HCEC 1CT (cell line): ENCODE data around the gene MYO1D.

Experiments
- DNase-seq: peaks from one replicate; pipeline ENCODE4 v3.0.0-alpha.2; 2017

The MYO1D gene

DNA sequence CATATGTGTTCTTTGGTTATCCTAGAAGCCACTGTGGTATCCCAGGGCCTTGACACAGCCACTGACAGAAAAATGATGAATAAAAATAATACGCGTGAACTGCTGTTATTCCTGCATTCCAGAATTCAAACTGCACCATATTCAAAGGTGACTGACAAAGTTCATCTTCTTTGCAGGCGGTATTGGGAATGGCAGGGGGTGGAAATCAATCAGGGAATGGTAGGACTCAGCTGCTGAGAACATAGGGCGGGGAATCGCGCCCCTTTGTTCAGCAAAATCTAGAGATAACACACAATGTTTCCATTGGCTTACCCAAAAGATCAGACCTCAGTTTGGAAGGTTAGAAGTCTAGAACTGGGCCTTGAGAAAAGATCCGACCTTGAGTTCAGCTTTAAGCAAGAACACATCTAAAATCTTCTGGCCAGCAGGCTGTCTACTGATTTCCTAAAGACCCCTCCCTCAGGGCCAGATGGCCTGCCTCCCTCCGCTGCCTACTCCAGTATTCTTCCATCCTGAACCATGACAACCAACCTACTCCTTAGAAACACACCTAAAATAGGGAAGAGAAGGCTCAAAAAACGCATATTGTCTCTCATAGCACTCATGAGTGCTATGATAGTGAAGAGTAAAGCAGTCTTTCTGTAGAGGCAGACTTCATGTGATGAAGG, 356.1 kb downstream of the MYO1D start:
- DNase-seq = no peak

DNA sequence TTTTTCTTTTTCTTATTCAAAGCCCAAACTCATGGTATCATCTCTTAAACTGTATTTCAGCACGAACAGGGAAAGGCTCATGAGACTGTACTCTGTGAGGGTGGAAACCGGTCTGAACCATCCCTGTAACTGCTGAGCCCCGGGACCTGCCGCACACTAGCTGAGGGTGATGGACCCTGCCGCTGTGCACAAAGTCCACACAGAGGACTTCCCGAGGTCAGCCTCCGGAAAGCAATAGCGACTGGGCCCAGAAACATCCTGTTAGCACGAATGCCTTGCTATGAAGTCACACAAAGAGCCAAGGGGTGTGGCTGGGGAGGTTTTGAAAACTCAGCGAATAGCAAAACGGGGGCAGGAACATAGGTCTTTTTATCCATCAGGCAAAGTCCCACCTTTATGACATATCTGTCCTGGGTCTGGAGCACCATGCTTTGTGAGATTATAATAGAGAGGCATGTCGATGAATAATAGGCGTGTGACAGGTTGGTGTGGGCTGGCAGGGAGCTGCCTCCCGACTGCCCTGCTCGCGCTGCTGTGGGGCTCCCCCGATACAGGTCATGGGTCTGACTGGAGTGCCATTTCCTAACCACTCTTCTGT, 356.7 kb downstream of the MYO1D start:
- DNase-seq = peak; percentile 17

DNA sequence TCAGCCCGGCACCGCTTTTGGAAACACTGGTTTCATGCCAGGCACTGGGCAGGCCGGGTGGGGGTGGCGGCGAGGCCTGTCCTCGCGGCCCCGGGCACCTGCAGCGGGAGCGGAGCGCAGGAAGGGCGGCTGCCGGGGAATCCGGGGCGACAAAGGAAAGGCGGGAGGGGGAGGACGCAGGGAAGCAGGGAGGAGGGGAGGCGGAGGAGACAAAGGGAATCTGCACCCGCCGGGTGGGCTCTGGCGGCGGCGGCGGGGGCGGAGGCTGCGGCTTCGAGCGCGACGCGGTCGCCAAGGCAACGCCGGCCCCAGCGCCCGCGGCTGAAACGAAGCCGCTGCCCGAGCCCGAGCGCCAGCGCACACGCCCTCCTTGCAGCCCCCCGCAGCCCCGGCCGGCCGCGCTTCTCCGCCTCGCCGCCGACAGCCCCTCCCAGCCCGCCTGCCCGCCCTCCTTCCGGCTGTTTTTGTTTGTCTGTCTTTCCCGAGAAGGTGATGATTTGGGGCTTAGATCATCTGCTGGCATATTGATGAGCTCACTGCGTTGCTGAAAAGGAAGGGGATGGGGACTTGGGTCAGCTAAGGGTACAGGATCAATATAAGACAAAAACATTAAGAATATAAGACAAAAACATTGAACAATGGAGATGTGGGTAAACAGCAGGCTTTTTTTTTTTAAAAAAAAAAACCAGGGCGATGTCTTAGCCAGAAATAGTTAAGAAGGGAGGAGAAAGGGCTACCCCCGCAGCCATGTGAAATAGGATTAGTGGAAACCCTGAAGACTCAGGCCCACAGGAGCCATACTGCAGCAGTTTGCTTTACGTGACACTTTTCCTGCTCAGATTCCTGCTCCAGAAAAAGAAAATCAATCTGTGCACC, 357.5 kb downstream of the MYO1D start:
- peak; percentile 37 for DNase-seq

DNA sequence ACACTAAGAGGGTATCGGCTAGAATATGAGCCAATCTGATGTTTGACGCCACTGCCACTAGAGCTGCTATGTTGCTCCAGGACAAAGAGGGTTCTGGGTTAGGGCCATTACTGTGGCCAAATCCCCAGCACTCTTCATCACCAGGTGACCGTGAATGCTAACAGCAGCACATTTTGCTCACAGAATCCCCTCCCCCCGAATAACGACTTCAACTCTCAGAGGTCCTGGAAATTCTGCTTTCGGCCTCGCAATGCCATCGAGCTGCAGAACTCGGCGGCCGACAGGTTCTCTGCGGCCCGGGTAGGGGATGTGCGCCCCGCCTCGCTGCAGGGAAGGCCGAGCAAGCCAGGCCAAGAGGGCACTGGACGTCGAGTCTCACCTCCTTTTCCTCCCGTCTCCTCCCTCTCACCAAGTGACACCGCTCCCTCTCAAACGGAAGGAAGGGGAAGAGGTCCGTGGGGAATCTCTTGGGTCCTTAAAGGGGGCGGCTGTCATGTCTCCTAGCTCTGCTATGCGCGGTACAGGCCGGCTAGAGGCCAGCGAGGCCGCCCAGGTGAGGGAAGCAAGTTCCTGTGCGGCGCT, 358.2 kb downstream of the MYO1D start:
- DNase-seq = no peak

DNA sequence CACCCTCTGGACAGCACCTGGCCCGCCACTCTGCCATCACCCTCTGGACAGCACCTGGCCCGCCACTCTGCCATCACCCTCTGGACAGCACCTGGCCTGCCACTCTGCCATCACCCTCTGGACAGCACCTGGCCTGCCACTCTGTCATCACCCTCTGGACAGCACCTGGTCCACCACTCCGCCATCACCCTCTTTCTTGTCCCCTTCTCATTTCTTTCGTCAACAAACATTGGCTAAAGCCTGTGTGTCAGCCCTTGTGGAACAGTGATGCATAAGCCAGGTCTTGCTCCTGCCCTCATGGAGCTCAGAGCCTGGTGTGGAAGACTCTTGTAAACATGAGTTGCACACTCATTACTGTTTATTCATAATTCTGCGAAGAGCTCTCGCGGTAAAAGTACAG, 358.9 kb downstream of the MYO1D start:
- no peak for DNase-seq

DNA sequence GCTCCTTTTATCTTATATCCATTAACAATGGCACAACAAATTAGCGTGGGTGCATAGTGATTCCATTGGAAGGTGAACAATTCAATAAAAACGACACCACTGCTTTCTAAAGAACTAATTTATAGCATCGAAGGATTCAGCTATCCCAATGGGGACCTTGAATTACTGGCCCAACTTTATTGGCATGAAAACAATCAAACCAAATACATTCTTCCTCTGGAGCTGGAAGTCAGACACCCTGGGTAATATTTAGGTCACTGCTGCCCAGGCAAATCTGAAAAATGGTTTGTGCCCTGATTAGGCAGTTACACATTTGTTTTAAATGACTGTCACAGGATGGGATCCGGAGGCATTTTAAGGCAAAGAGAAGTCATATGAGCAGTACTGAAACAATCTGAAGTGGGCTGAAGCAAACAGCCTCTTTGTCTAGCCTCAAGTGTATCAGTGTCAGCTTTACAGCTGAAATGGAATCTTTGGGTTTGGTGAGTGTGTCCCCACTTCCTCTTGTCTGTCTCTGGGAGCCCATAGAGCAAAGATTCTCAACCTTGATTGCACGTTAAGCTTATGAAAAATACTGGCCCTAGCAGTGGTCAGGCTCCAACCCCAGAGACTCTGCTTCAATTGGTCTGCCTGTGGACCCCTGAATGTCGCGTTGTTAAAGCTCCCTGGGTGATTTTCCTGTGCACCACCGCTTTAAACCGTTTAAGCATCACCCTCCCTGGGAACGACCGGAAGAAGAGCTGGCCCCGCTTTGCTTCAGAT, 359.8 kb downstream of the MYO1D start:
- no peak for DNase-seq

DNA sequence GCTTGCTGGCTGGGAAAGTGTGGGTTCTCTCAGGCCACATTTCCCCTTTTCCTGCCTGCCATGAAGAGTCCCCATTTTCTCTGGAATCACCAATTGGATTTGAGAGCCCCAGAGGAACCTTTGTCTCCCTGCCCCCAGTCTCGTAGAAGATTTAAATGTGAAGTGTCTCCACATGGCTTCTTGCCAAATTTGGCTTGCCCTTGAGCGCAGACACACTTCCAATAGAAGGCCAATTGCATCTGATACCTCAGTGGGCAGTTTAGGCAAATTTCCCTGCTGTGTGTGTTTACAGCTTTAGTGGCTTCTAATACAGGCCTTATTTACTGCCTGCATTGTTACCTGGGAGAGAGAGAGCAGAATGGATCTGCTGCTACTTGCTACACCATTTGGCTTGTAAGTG, 360.5 kb downstream of the MYO1D start:
- DNase-seq = no peak

DNA sequence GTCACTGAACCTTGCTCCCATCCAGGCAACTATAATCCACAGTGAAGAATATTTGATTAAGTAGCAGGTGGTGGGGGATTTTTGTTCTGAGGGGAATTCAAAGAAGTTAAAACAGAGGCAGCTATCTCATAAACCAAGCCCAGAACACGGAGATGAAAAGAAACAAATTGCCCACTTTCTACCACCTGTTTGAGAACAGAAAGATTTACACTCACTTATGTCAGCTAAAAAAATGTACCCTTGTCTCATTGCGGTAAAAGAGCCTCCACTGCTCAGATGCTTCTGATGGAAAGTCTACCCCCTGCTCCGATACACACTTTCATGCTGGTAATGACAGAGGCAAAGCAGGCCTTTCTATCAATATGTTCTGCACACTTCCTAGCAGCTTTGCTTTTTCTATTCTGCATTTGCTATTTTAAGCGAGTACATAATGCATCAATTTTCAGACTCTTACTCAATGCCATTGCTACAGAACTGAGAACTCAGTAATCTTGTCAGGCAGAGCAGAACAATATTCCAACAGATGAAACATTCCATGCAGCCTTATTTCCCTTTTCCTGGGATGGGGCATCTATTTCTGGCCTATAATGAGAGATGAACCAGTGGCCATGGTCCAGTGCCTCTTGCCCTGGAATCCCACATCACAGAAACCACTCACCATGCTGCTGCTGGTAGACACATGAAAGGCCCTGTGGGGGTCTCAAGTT, 361.1 kb downstream of the MYO1D start:
- DNase-seq = no peak

DNA sequence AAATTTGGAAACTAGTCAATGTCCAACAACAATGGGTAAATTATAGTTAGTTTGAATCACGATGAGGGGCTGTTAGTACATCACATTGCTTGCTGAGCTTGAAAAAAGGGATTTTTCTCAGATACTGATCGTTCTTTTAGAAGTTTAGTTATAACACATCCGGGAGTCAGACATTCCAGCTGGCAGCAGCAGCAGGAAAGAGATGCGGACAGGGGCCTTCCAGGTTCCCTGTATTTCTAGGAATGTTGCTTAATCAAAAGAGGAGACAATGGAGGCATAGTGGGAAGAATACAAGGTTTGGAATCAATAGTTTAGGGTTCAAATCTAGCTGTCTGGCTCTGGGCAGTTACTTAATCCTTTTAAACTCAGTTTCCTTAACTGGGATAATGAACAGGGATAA, 362.3 kb downstream of the MYO1D start:
- no peak for DNase-seq

DNA sequence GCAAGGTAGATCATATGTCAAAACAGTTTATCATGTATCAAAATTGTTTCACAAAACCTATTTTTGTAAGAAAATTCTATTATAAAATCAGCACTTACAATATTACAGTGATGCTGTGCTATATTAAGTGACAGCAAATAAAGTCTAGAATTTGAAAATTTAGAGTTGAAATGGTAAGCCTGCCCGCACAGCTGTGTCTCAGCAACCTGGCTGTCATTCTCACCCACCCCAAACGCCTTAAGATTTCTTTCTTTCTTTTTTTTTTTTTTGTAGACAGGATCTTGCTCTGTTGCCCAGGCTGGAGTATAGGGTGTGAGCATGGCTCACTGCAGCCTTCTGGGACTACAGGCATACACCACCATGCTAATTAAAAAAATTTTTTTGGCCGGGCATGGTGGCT, 363.3 kb downstream of the MYO1D start:
- no peak for DNase-seq

DNA sequence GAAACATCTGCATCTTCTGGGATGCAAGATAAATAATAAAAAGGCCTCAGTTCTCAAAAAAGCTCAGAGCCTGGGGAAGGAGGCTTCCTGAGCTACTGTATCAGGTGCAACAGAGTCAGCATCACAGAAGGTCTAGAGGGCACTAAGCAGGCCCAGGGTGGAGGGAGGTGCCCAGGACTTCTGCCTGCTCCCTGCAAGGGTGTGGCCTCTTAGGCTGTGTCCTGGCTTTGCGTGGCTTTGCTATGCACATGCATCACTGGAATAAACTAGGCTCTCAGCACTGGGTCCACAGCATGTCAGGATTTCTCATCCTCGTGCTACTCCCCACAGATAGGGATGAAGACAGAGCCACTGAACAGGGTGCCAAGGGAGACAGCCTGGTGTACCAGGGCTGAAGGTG, 364.6 kb downstream of the MYO1D start:
- no peak for DNase-seq

DNA sequence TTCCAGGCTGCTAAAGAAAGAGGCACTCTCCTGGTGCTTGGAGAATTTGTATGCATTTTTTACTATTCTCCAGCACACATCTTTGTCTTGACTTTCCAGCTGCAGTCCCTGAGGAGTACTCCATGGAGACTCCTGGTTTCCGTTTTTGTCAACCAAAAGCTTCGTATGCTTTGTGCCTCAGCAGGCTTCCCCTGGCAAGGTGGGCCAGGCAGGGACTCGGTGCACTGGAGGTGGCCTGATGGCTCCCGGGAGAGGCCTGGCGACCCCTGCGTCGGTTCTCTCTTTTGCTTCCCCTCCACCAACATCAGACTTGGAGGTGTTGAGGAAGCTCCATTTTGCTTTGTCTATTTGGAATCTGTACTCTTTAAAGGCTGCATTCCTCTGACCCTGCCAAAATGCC, 366.5 kb downstream of the MYO1D start:
- DNase-seq = no peak

DNA sequence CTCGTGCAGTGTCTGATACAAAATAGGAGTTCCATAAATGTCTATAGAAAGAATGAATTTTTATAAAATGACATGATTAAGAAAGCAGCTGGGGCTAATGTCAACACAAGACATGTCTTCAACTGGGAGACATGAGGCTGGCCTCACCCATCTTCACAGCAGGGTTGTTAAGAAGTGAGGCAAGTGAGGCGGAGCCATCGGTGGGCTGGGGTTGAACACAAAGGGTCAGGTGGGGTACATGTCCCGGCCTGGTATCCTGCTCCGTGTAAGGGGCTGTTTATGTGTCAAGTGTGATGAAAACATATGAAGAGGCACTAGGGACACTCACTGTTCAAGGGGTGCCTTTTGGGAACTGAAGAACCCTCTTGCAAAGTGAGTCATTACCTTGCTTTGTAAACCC, 368.0 kb downstream of the MYO1D start:
- no peak for DNase-seq

DNA sequence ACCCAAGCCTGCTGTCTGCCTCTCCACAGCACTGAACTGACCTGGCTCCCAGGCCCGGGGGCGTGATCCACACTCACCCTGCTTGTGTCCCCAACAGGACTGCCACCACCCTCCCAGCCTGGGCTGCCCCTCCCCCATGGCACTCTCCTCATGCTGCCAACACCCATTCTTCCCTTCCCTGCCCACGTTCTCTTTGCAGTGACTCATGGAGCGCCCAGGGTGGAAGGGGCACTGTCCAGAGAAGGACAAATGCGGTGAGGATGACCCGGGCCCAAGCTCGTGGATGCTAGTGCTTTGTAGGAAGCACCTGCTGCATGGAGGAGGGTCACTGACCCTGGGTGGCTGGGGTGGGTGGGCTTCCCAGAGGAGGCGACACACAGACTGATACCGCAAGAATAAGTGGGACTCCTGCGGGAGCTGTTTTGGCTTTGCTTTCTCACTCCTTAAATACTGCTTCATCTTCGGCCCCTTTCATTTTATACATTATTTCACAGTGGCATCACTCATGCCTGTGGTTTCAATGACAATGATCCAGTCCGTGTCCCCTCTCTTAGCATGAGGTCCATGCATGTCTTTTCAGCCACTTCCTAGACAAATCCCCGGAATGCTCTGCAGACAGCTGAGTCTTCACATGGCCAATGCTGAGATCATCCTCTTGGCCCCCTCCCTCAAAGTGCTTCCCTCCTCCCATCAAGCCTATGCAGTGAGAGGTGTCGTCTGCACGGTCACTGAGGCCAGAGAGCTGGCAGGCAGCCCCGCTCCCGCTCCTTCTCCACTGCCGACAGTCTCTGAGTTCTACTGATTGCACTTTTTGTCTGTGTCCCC, 372.5 kb downstream of the MYO1D start:
- no peak for DNase-seq

DNA sequence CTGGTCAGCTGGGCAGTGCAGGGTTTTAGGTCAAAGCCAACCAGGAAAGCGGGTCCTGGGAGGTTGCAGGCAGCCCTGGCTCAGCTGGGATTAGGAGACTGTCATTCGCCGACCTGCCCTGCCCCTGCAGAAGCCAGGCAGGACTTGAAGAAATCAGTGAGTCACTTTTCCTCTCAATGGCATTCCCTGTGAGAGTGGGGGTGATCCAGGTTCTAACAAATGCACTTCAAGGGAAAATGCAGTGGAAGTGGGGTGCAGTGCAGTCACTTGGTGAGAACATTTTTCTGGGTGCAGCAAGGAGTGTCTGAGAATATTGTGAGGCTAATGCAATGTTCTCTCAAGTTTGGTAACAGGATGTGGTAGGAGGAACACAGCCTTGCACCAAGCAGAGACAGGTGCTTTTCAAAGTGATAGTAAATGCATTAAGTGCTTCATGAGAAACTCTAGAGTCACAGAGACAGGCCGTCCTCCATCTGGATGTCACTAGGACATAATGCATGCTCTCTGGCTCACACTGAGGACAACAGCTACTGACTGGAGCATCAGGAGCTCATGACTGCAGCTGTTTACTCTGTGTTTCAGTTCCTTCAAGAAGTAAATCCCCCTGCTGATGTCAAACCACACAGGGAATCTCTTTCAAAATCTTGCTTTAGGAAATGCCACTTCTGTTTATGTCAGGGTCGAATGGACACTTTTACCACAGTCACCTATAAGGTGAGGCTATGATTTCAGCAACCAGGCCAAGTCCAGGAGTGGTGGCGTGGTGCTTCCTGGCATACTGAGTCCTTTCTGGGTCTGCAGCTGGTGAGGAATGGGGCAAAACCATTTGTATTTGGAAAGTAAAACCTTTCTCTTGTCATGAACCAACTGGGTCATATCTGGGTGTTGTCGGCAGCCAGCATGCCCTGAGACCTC, 373.4 kb downstream of the MYO1D start:
- DNase-seq = peak; percentile 35

DNA sequence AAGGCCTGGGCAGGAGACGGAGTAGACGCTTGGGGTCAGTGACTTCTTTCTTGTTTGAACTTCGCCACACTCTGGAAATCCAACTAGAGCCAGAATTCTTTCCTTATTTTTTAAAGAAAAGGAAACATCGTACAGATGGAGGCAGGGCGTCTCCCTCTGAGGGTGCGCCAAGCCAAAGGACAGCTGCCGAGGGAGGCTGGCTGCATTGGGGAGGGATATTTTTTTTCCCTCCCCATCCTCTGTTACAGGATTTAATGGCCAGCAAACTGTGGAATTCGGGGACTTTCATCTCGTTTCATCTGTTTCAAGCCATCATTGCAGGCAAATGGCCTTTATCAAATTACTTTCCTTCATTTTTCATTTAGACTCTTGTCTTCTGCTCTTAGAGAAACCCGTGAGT, 374.2 kb downstream of the MYO1D start:
- no peak for DNase-seq

DNA sequence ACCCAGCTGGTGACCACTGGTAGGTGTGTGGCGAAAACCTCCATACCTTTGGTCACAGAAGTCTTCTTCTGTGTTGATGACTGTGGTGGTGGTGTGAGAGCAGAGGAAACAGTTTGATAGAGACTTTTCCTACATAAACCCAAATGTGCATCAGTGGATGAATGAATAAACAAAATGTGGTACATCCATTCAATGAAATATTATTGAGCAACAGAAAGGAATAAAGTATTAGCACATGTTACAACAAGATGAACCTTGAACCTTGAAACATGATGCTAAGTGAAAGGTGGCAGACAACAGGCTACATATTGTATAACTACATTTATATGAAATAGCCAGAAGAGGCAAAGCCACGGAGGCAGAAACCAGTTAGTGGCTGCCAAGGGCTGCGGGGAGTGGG, 374.9 kb downstream of the MYO1D start:
- DNase-seq = no peak

DNA sequence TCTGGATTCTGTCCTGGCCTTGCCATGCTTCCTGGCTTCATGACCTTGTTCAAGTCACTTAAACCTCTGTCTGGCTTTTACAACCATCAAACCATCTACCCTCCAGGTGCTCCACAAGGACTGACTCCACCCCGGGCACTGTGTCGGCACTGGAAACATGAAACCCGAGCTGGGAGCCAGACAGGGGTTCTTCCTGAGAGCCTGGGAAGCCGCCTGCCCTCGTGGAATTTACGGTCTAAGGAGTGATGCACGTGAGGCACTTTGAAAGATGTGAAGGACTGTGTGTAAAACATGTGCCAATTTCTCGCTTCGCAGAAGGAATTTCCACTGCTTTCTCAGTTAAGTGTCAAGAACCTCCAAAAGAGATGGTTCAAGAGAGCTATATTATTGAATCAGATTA, 378.5 kb downstream of the MYO1D start:
- no peak for DNase-seq

DNA sequence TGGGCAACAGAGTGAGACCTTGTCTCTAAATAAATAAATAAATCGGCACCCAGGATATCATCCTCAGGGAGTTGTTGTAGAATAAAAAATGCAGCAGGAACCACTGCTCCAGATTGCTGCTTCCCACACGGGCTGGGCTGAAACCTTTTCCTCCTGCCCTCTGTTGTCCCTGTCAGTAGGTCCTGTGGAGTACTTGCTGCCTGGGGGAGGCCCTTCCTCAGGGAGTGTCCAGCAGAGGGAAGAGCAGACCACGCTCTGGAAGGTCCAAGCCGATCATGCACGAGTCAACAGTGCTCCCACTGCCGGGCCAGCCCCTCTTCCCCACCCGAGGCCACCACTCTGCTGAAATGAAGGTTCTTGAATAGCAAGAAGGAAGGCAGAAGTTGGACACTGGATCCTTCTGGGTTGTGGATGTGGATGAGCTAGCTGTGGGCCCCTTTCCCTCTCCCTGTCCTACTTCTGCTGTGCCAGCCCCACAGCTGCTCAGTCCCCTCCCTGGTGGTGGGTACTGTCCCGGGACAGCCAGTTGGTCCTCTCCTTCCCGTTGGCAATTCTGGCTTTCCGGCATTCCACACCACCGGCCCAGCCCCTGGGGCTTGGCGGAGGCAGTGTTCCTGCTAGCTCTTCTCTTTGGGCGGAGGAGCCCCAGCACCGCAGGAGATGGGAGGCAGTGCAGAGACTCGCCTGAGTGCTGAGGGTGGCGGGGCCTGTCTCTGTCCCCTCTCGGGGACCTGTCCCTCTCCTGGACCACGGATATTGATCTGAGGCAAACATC, 379.3 kb downstream of the MYO1D start:
- DNase-seq = peak; percentile 48
